Measurements from ENCODE around the gene MSANTD3.

- TF ChIP-seq CTCF (IDR thresholded peaks at IDR 0.05) (peak; percentile 80 to 98 (median 84)), POLR2A (IDR thresholded peaks at IDR 0.05) (no peak)
Observed at GRCh38 chr9:100437860-100438805, 11.2 kb downstream of the MSANTD3 start.
